ENCODE measurements around the gene GTF2B.
"Not testable (repeated sequence)": the region's sequence is repeated elsewhere in the genome, so short reads cannot be mapped to it uniquely, and the experiment has no call there.

The GTF2B gene

GRCh38 chr1:88883156-88883555 is 8.2 kb downstream of the GTF2B start:
- no peak overlapping the region for H3K27ac ChIP-seq (ENCODE audit: low read depth, low read length)
- no peaks in the 10 kb centered on the region for H3K4me1 ChIP-seq (ENCODE audit: insufficient read depth, low read length)
- H3K4me3 ChIP-seq (ENCODE audit: low read length), result no peak overlapping the region
- 94% methylated on average over 3 of the region's 3 CpGs for WGBS
- H3K27me3 ChIP-seq (ENCODE audit: insufficient read depth, low read length), result no peaks in the 10 kb centered on the region
- H3K9me3 ChIP-seq (ENCODE audit: insufficient read depth, low read depth, low read length), result no peaks in the 10 kb centered on the region
- H3K9ac ChIP-seq (ENCODE audit: low read depth, low read length), result no peak overlapping the region
- H3K36me3 ChIP-seq (ENCODE audit: insufficient read depth, low read length), result peaks cover 44% of the 10 kb centered on the region

GRCh38 chr1:88880717-88881116 is 10.7 kb downstream of the GTF2B start:
- not testable (repeated sequence) for H3K27me3 ChIP-seq (ENCODE audit: insufficient read depth, low read length); H3K4me3 ChIP-seq (ENCODE audit: low read length); H3K9ac ChIP-seq (ENCODE audit: low read depth, low read length); H3K4me1 ChIP-seq (ENCODE audit: insufficient read depth, low read length); H3K9me3 ChIP-seq (ENCODE audit: insufficient read depth, low read depth, low read length); H3K27ac ChIP-seq (ENCODE audit: low read depth, low read length)
- H3K36me3 ChIP-seq (ENCODE audit: insufficient read depth, low read length), result peaks cover 35% of the 10 kb centered on the region
- 96% methylated on average over 8 of the region's 8 CpGs for WGBS

GRCh38 chr1:88878731-88879130 is 12.6 kb downstream of the GTF2B start:
- Histone ChIP-seq H3K4me1 (ENCODE audit: insufficient read depth, low read length) (no peaks in the 10 kb centered on the region), H3K27me3 (ENCODE audit: insufficient read depth, low read length) (no peaks in the 10 kb centered on the region), H3K36me3 (ENCODE audit: insufficient read depth, low read length) (peaks cover 22% of the 10 kb centered on the region), H3K9ac (ENCODE audit: low read depth, low read length) (no peak overlapping the region), H3K4me3 (ENCODE audit: low read length) (no peak overlapping the region), H3K9me3 (ENCODE audit: insufficient read depth, low read depth, low read length) (no peaks in the 10 kb centered on the region), H3K27ac (ENCODE audit: low read depth, low read length) (no peak overlapping the region)
- 96% methylated on average over 4 of the region's 4 CpGs for WGBS

DNA sequence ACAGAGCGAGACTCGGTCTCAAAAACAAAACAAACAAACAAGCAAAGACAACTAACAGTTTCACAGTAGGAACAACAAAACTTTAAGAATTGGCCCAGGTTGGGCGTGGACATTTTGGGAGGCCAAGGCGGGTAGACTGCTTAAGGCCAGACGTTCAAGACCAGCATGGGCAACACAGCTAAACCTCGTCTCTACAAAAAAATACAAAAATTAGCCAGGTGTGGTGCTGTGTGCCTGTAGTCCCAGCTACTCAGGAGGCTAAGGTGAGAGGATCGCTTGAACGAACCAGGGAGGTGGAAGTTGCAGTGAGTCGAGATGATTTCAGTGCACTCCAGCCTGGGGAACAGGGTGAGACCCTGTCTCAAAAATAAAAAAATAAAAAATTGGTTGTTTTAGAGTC is 13.5 kb downstream of the GTF2B start:
- H3K27me3 ChIP-seq (ENCODE audit: insufficient read depth, low read length), result no peaks in the 10 kb centered on the region
- no peak overlapping the region for H3K27ac ChIP-seq (ENCODE audit: low read depth, low read length)
- no peak overlapping the region for H3K4me3 ChIP-seq (ENCODE audit: low read length)
- 91% methylated on average over 9 of the region's 9 CpGs for WGBS
- no peaks in the 10 kb centered on the region for H3K9me3 ChIP-seq (ENCODE audit: insufficient read depth, low read depth, low read length)
- H3K9ac ChIP-seq (ENCODE audit: low read depth, low read length), result no peak overlapping the region
- H3K4me1 ChIP-seq (ENCODE audit: insufficient read depth, low read length), result no peaks in the 10 kb centered on the region
- H3K36me3 ChIP-seq (ENCODE audit: insufficient read depth, low read length), result peaks cover 16% of the 10 kb centered on the region

DNA sequence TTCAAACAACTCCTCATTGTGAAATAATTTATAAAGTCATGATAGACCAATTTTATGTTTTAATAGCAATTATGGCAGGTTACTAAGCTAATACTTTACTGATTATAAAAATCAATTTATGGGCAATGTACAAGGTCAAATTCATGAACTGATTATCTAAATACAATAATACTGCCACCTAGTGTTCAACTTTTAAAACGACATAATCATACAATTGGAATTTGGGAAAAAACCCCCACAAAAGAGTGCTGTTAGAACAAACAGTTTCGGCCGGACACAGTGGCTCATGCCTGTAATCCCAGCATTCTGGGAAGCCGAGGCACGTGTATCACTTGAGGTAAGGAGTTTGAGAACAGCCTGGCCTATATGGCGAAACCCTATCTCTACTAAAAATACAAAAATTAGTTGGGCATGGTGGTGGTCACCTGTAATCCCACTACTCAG is 14.0 kb downstream of the GTF2B start:
- no peaks in the 10 kb centered on the region for H3K27me3 ChIP-seq (ENCODE audit: insufficient read depth, low read length)
- WGBS, result 55% methylated on average over 5 of the region's 6 CpGs
- H3K27ac ChIP-seq (ENCODE audit: low read depth, low read length), result no peak overlapping the region
- no peaks in the 10 kb centered on the region for H3K4me1 ChIP-seq (ENCODE audit: insufficient read depth, low read length)
- H3K4me3 ChIP-seq (ENCODE audit: low read length), result no peak overlapping the region
- H3K9me3 ChIP-seq (ENCODE audit: insufficient read depth, low read depth, low read length), result no peaks in the 10 kb centered on the region
- peaks cover 11% of the 10 kb centered on the region for H3K36me3 ChIP-seq (ENCODE audit: insufficient read depth, low read length)
- no peak overlapping the region for H3K9ac ChIP-seq (ENCODE audit: low read depth, low read length)

DNA sequence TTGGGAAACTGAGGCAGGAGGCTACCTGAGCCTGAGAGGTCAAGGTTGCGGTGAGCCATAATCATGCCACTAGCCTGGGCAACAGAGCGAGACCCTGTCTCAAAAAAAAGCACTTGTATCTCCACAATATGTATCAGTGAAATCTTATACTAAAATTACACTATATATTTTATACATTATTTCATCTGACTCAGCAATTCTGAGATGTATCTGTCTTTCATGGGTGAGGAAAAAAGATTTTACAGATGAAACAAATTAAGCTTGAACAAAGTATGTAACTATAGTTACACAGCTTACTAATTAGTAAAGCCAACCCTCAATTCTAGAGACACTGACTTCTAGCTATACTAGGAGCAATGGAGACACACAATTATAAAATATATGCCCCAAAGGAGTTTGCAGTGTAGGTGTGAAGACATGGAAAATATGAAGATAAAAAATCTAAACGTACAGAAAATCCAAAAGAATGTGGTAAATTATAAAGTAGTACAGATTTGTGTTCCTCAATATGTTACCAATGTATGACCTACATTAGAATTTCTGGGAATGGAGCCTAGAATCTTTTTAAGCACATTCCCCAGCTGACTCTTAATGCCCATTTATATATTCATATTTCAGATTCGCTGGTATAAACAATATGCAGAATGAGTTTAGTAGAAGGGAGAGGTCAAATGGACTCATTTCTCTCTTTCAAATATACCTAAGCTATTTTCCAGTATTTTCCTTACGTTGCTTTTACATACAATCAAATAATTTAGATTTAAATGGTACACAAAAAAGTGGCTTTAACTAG is 14.6 kb downstream of the GTF2B start:
- no peak overlapping the region for H3K4me3 ChIP-seq (ENCODE audit: low read length)
- H3K9me3 ChIP-seq (ENCODE audit: insufficient read depth, low read depth, low read length), result no peaks in the 10 kb centered on the region
- no peaks in the 10 kb centered on the region for H3K27me3 ChIP-seq (ENCODE audit: insufficient read depth, low read length)
- no peak overlapping the region for H3K9ac ChIP-seq (ENCODE audit: low read depth, low read length)
- no peak overlapping the region for H3K27ac ChIP-seq (ENCODE audit: low read depth, low read length)
- H3K36me3 ChIP-seq (ENCODE audit: insufficient read depth, low read length), result peaks cover 7% of the 10 kb centered on the region
- WGBS, result 80% methylated on average over 3 of the region's 5 CpGs
- no peaks in the 10 kb centered on the region for H3K4me1 ChIP-seq (ENCODE audit: insufficient read depth, low read length)

DNA sequence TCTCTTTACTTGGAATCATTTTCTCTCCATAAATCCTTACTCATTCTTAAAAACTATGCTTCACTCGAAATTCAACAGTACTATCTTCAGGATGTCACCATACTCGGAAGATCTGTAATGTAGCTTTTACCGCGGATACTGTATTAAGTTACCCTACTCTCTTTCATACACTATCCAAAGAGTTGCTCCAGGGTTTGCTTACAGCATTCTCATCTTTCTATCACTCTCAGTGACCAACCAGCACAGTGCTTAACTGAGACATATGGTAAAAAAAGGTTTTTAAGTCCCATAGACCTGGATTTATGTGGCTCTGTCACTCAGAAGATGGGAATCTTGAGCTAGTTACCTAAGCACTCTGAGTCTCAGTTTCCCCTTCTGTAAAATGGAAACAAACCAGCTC is 15.8 kb downstream of the GTF2B start:
- H3K27ac ChIP-seq (ENCODE audit: low read depth, low read length), result no peak overlapping the region
- H3K9ac ChIP-seq (ENCODE audit: low read depth, low read length), result no peak overlapping the region
- no peak overlapping the region for H3K4me3 ChIP-seq (ENCODE audit: low read length)
- no peaks in the 10 kb centered on the region for H3K27me3 ChIP-seq (ENCODE audit: insufficient read depth, low read length)
- 95% methylated on average over 4 of the region's 4 CpGs for WGBS
- H3K9me3 ChIP-seq (ENCODE audit: insufficient read depth, low read depth, low read length), result no peaks in the 10 kb centered on the region
- H3K36me3 ChIP-seq (ENCODE audit: insufficient read depth, low read length), result no peaks in the 10 kb centered on the region
- H3K4me1 ChIP-seq (ENCODE audit: insufficient read depth, low read length), result no peaks in the 10 kb centered on the region

GRCh38 chr1:88873737-88874349 is 17.5 kb downstream of the GTF2B start:
- H3K9ac ChIP-seq (ENCODE audit: low read depth, low read length), result no peak overlapping the region
- H3K27me3 ChIP-seq (ENCODE audit: insufficient read depth, low read length), result no peaks in the 10 kb centered on the region
- no peaks in the 10 kb centered on the region for H3K9me3 ChIP-seq (ENCODE audit: insufficient read depth, low read depth, low read length)
- no peak overlapping the region for H3K27ac ChIP-seq (ENCODE audit: low read depth, low read length)
- WGBS, result 94% methylated on average over 4 of the region's 5 CpGs
- no peak overlapping the region for H3K4me3 ChIP-seq (ENCODE audit: low read length)
- no peaks in the 10 kb centered on the region for H3K36me3 ChIP-seq (ENCODE audit: insufficient read depth, low read length)
- H3K4me1 ChIP-seq (ENCODE audit: insufficient read depth, low read length), result no peaks in the 10 kb centered on the region

GRCh38 chr1:88869644-88870043 is 21.7 kb downstream of the GTF2B start:
- H3K27ac ChIP-seq (ENCODE audit: low read depth, low read length); H3K9me3 ChIP-seq (ENCODE audit: insufficient read depth, low read depth, low read length); H3K36me3 ChIP-seq (ENCODE audit: insufficient read depth, low read length); H3K9ac ChIP-seq (ENCODE audit: low read depth, low read length); H3K27me3 ChIP-seq (ENCODE audit: insufficient read depth, low read length); H3K4me3 ChIP-seq (ENCODE audit: low read length); H3K4me1 ChIP-seq (ENCODE audit: insufficient read depth, low read length): not testable (repeated sequence)
- WGBS, result 97% methylated on average over 14 of the region's 14 CpGs

DNA sequence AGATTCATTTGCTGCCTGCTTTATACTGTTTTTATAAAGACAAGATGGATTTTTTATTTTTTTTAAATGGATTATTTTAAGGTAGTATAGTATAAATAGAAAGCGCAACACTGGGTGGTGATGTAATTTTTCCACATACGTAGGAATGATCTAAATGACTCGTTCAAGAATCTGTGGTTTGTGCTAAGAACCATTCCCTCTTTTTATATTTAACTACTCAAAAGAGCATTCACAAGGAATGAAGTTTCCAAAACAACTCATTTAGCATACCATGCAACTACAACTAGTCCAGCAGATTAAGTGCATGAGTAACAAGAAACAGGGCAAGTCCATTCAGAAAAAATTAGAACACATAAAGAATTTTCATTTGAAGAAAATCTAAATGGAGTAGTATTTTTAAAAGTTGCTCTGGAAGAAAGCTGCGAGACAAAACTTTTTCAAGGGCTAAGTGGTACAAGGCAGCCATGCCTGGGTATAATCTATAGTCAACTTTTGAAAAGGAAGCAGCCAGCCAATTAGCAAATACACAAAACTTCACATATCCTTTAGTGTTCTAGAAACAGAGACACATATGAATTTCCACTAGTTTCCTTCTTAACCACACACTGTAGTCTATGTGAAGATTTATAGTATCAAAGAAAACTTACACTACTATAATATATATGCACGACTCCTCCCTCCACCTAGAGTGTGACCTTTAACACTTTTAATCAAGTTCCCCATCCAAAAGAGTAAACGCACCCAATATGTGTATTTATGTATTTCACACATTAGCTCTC is 23.4 kb downstream of the GTF2B start:
- Histone ChIP-seq H3K27ac (ENCODE audit: low read depth, low read length) (no peak overlapping the region), H3K27me3 (ENCODE audit: insufficient read depth, low read length) (no peaks in the 10 kb centered on the region), H3K36me3 (ENCODE audit: insufficient read depth, low read length) (peaks cover 6% of the 10 kb centered on the region), H3K9me3 (ENCODE audit: insufficient read depth, low read depth, low read length) (no peaks in the 10 kb centered on the region), H3K9ac (ENCODE audit: low read depth, low read length) (no peak overlapping the region), H3K4me1 (ENCODE audit: insufficient read depth, low read length) (no peaks in the 10 kb centered on the region), H3K4me3 (ENCODE audit: low read length) (no peak overlapping the region)
- 95% methylated on average over 5 of the region's 6 CpGs for WGBS

- peaks cover 27% of the 10 kb centered on the region for H3K36me3 ChIP-seq (ENCODE audit: insufficient read depth, low read length)
- no peaks in the 10 kb centered on the region for H3K4me1 ChIP-seq (ENCODE audit: insufficient read depth, low read length)
- 96% methylated on average over 6 of the region's 6 CpGs for WGBS
- no peaks in the 10 kb centered on the region for H3K27me3 ChIP-seq (ENCODE audit: insufficient read depth, low read length)
- no peak overlapping the region for H3K9ac ChIP-seq (ENCODE audit: low read depth, low read length)
- H3K4me3 ChIP-seq (ENCODE audit: low read length), result no peak overlapping the region
- H3K27ac ChIP-seq (ENCODE audit: low read depth, low read length), result no peak overlapping the region
- H3K9me3 ChIP-seq (ENCODE audit: insufficient read depth, low read depth, low read length), result no peaks in the 10 kb centered on the region
These were observed 39.9 kb downstream of the GTF2B start for GRCh38 chr1:88851303-88852063.
